HL-60 (cell line): ENCODE results near the gene ARTN.

ENCODE experiments used
- DNase-seq, 2 experiments: peaks; one replicate each; pipeline ENCODE4 v3.0.0-alpha.2; 2010 to 2020; ENCODE audit warnings: low read depth in 1 of 2, low spot score in 1 of 2
- H3K27ac ChIP-seq: fragments of 250-450 bp; sonication (Bioruptor Pico); replicated peaks from 2 replicates; pipeline ENCODE4 v1.5.1; 2020; ENCODE audit warnings: mild to moderate bottlenecking, moderate library complexity
- H3K27me3 ChIP-seq: fragments of 250-450 bp; sonication (Bioruptor Pico); 2 replicates; pipeline ENCODE4 v1.5.1; 2021; ENCODE audit warnings: mild to moderate bottlenecking, moderate library complexity; ENCODE audit not compliant: insufficient read depth, poor library complexity, severe bottlenecking
- H3K4me3 ChIP-seq: replicated peaks from 2 replicates; pipeline ENCODE4 v1.5.1; 2011; ENCODE audit warnings: mild to moderate bottlenecking, control low read depth, low read length; ENCODE audit not compliant: insufficient read depth
- CTCF ChIP-seq: IDR thresholded peaks from one replicate; pipeline ENCODE4 v1.5.1; 2011; ENCODE audit warnings: low read length, control low read depth, inconsistent platforms; ENCODE audit not compliant: insufficient read depth
- GABPA ChIP-seq: IDR thresholded peaks from 2 replicates; pipeline ENCODE4 v1.6.1; 2012; ENCODE audit warnings: low read depth
- POLR2AphosphoS5 ChIP-seq: IDR thresholded peaks from 2 replicates; pipeline ENCODE4 v1.6.1; 2012; ENCODE audit warnings: low read depth
- REST ChIP-seq: IDR thresholded peaks from 2 replicates; pipeline ENCODE4 v1.6.1; 2012; ENCODE audit warnings: low read depth; ENCODE audit not compliant: insufficient replicate concordance
- SPI1 ChIP-seq: IDR thresholded peaks from 2 replicates; pipeline ENCODE4 v1.6.1; 2012; ENCODE audit warnings: low read depth, mild to moderate bottlenecking, borderline replicate concordance

Gene ARTN

GRCh38 chr1:43930168-43930948 is 3.2 kb upstream of the ARTN start:
- H3K4me3 ChIP-seq = no peak overlapping the region
- H3K27me3 ChIP-seq = no peaks in the 10 kb centered on the region
- no peak for TF ChIP-seq REST
- TF ChIP-seq POLR2AphosphoS5 = no peak
- no peak for TF ChIP-seq SPI1
- TF ChIP-seq CTCF = no peak
- no peak for TF ChIP-seq GABPA
- peak in 1 of 2 experiments; percentile 29 for DNase-seq
- H3K27ac ChIP-seq = 0 out of 2 replicates have a peak overlapping the region, but pooled peaks have one; percentile 4

- no peaks in the 10 kb centered on the region for H3K27me3 ChIP-seq
- 0 out of 2 replicates have a peak overlapping the region, but pooled peaks have one; percentile 4 for H3K27ac ChIP-seq
- no peak overlapping the region for H3K4me3 ChIP-seq
- peak; percentile 43; the same call in 1 of the 2 replicates for TF ChIP-seq SPI1
- TF ChIP-seq CTCF = no peak
- peak in 1 of 2 experiments; percentile 69 for DNase-seq
Observed at GRCh38 chr1:43930949-43931275, 2.7 kb upstream of the ARTN start.

GRCh38 chr1:43931711-43932660 is 1.6 kb upstream of the ARTN start:
- no peak overlapping the region for H3K27ac ChIP-seq
- TF ChIP-seq POLR2AphosphoS5 (no peak), SPI1 (no peak), REST (no peak), CTCF (no peak), GABPA (no peak)
- H3K4me3 ChIP-seq = no peak overlapping the region
- DNase-seq = no peak
- no peaks in the 10 kb centered on the region for H3K27me3 ChIP-seq
